MCF 10A (cell line): ENCODE results near the gene EGR2. TPM values are rescaled to one million over a fixed set of nuclear protein-coding genes. Genes with fewer than 3 reads are reported as not detected.

Experiments used
- BruUV-seq: library from RNA; stranded (reverse); fragments of 400-500 nt; replicated peaks from 2 replicates; lab custom pipeline; 2021; lab: Mats Ljungman, UMichigan
- CTCF ChIA-PET: fragments of 300-600 bp; sonication (Branson Sonifier 250); formaldehyde crosslinking; extraction: SDS; loops from one replicate; lab custom pipeline; 2021; ENCODE audit warnings: antibody characterized with exemption, inconsistent platforms; lab: Yijun Ruan, JAX
- POLR2A ChIA-PET: fragments of 300-600, 350-650 bp; sonication (Branson Sonifier 250); formaldehyde crosslinking; extraction: SDS; loops from one replicate; lab custom pipeline; 2020; ENCODE audit warnings: antibody characterized with exemption, inconsistent platforms; lab: Yijun Ruan, JAX
- DNase-seq: peaks from one replicate; pipeline ENCODE4 v3.0.0-alpha.2; 2018; ENCODE audit not compliant: unreplicated experiment
- H3K27ac Mint-ChIP-seq: one replicate; pipeline ENCODE4 v1.8.0; 2022; ENCODE audit warnings: mild to moderate bottlenecking, low read depth, mixed read lengths; ENCODE audit not compliant: unreplicated experiment
- H3K27me3 Mint-ChIP-seq: one replicate; pipeline ENCODE4 v1.8.0; 2022; ENCODE audit warnings: mixed read lengths; ENCODE audit not compliant: insufficient read depth, unreplicated experiment
- H3K36me3 Mint-ChIP-seq: one replicate; pipeline ENCODE4 v1.8.0; 2022; ENCODE audit warnings: mild to moderate bottlenecking, moderate library complexity, mixed read lengths; ENCODE audit not compliant: insufficient read depth, unreplicated experiment
- H3K4me1 Mint-ChIP-seq: one replicate; pipeline ENCODE4 v1.8.0; 2022; ENCODE audit warnings: mixed read lengths; ENCODE audit not compliant: insufficient read depth, unreplicated experiment
- H3K4me3 Mint-ChIP-seq: one replicate; pipeline ENCODE4 v1.8.0; 2022; ENCODE audit warnings: mild to moderate bottlenecking, moderate library complexity, mixed read lengths; ENCODE audit not compliant: unreplicated experiment
- H3K9me3 Mint-ChIP-seq: one replicate; pipeline ENCODE4 v1.8.0; 2022; ENCODE audit warnings: mixed read lengths; ENCODE audit not compliant: unreplicated experiment
- CTCF ChIP-seq: fragments of 200-600 bp; IDR thresholded peaks from one replicate; pipeline ENCODE4 v1.8.0; 2022; ENCODE audit warnings: antibody characterized with exemption, mild to moderate bottlenecking; ENCODE audit not compliant: unreplicated experiment
- intact Hi-C: fragments of 100-400 bp; cut with micrococcal nuclease; formaldehyde crosslinking; loops from 2 replicates; pipeline ENCODE4 v1.14.1; 2022
- total RNA-seq: library from RNA; stranded (reverse); gene quantifications from 2 replicates; pipeline ENCODE4 v1.2.3, GENCODE V29; 2022

EGR2 gene
- total RNA-seq, 1 experiment from 2014 or later, result 1.0 TPM

GRCh38 chr10:62814756-62815380, 1.3 kb downstream of the EGR2 start:
- Mint-ChIP-seq H3K9me3 (no peaks in the 10 kb centered on the region), H3K27me3 (no peaks in the 10 kb centered on the region), H3K36me3 (peaks cover 7% of the 10 kb centered on the region), H3K4me3 (peak overlapping the region; percentile 52), H3K4me1 (peaks cover 24% of the 10 kb centered on the region), H3K27ac (no peak overlapping the region)
- ChIA-PET POLR2A (interaction anchor here (5.7 kb wide), 1 partner anchor 9 kb away, joined by 94 read pairs; the partner anchor contains the start of gene ADO), CTCF (interaction anchor here (0.9 to 1.0 kb wide), 2 partner anchors 270 to 287 kb away, joined by 3 to 5 read pairs; no protein-coding TSS in a partner anchor)
- no peak for DNase-seq
- BruUV-seq, result no TSS peak
- intact Hi-C loops, result loop anchor here (5.0 kb wide), 2 partner anchors 378 to 568 kb away; no protein-coding TSS in a partner anchor
- TF ChIP-seq CTCF, result no peak

- H3K4me1 Mint-ChIP-seq, result peaks cover 24% of the 10 kb centered on the region
- BruUV-seq, result no TSS peak
- TF ChIP-seq CTCF, result no peak
- H3K9me3 Mint-ChIP-seq, result no peaks in the 10 kb centered on the region
- H3K27ac Mint-ChIP-seq, result no peak overlapping the region
- intact Hi-C loops, result no loop called here
- ChIA-PET POLR2A (interaction anchor here (5.7 kb wide), 1 partner anchor 8 kb away, joined by 94 read pairs; the partner anchor contains the start of gene ADO), CTCF (no interaction called here)
- no peak overlapping the region for H3K4me3 Mint-ChIP-seq
- no peak for DNase-seq
- H3K36me3 Mint-ChIP-seq, result peaks cover 10% of the 10 kb centered on the region
- H3K27me3 Mint-ChIP-seq, result no peaks in the 10 kb centered on the region
Measured at GRCh38 chr10:62813981-62814380, 2.2 kb downstream of the EGR2 start.

- Mint-ChIP-seq H3K27me3 (no peaks in the 10 kb centered on the region), H3K9me3 (no peaks in the 10 kb centered on the region), H3K4me1 (peaks cover 28% of the 10 kb centered on the region), H3K36me3 (peaks cover 13% of the 10 kb centered on the region), H3K27ac (no peak overlapping the region), H3K4me3 (no peak overlapping the region)
- intact Hi-C loops, result no loop called here
- ChIA-PET CTCF (no interaction called here), POLR2A (no interaction called here)
- no peak for TF ChIP-seq CTCF
- no TSS peak for BruUV-seq
- DNase-seq, result no peak
Measured at GRCh38 chr10:62813453-62813852, 2.7 kb downstream of the EGR2 start.

GRCh38 chr10:62812672-62813439, 3.3 kb downstream of the EGR2 start:
- Mint-ChIP-seq H3K9me3 (no peaks in the 10 kb centered on the region), H3K27me3 (no peaks in the 10 kb centered on the region), H3K4me1 (peaks cover 29% of the 10 kb centered on the region), H3K36me3 (peaks cover 16% of the 10 kb centered on the region), H3K4me3 (no peak overlapping the region), H3K27ac (no peak overlapping the region)
- intact Hi-C loops, result no loop called here
- DNase-seq, result no peak
- ChIA-PET POLR2A (no interaction called here), CTCF (no interaction called here)
- TF ChIP-seq CTCF, result no peak
- no TSS peak for BruUV-seq
